A549 treated with RU486 at 1 μM for 4 hours (cell line): Measurements from ENCODE around the gene MMP23B. TPM values are rescaled to one million over a fixed set of nuclear protein-coding genes. Genes with fewer than 3 reads are reported as not detected.

Experiments
- total RNA-seq: library from RNA; stranded (reverse); fragments of 200-300 nt; extraction: Qiagen RNA extraction; gene quantifications from 5 replicates; pipeline ENCODE4 v1.2.3, GENCODE V29; 2022; ENCODE audit warnings: low read depth

MMP23B gene
- 0.48 to 1.1 TPM (median 0.51 TPM) in 4 of 5 replicates, not detected in the other for total RNA-seq

GRCh38 chr1:1631782-1632420 lies at the start of gene MMP23B:
TSS of gene MMP23B (plus strand) at chr1:1632173. CDS start at chr1:1632219, 46 bp downstream.

GRCh38 chr1:1599935-1600860 lies 31.8 kb upstream of the MMP23B start, which contains the start of gene FNDC10:
TSS of gene FNDC10 (minus strand) at chr1:1600135. CDS start at chr1:1600015, 120 bp downstream.

GRCh38 chr1:1615256-1616044 lies 16.5 kb upstream of the MMP23B start, which contains the start of gene MIB2:
TSS of gene MIB2 (plus strand) at chr1:1615500. CDS start at chr1:1623453, 7,953 bp downstream.

GRCh38 chr1:1658583-1659549 lies 26.9 kb downstream of the MMP23B start, which contains the start of gene CDK11B:
TSS of gene CDK11B (minus strand) at chr1:1659004. CDS start at chr1:1657485, 1,519 bp downstream.

Other genes starting within 250 kb of the MMP23B start
- 36.2 to 57.5 TPM (median 50.3 TPM) in 5 replicates for gene CCNL2, start 232.8 kb upstream of the MMP23B start, total RNA-seq
- 127 to 156 TPM (median 138 TPM) in 5 replicates for gene MRPL20, start 224.9 kb upstream of the MMP23B start, total RNA-seq
- gene ANKRD65, start 210.9 kb upstream of the MMP23B start, total RNA-seq = not detected in 5 replicates
- 4.8 to 16.5 TPM (median 14.4 TPM) in 5 replicates for gene VWA1, start 196.5 kb upstream of the MMP23B start, total RNA-seq
- gene ATAD3C, start 182.5 kb upstream of the MMP23B start, total RNA-seq = not detected in 5 replicates
- gene ATAD3B, start 160.4 kb upstream of the MMP23B start, total RNA-seq = 1.6 to 3.3 TPM (median 3.2 TPM) in 5 replicates
- 28.2 to 40.1 TPM (median 37.3 TPM) in 5 replicates for gene ATAD3A, start 120.0 kb upstream of the MMP23B start, total RNA-seq
- gene TMEM240, start 91.5 kb upstream of the MMP23B start, total RNA-seq = 0.22 to 0.52 TPM (median 0.36 TPM) in 5 replicates
- 92.5 to 114 TPM (median 109 TPM) in 5 replicates for gene SSU72, start 57.3 kb upstream of the MMP23B start, total RNA-seq
- 5.2 to 10.5 TPM (median 8.0 TPM) in 5 replicates for gene FNDC10, start 32.0 kb upstream of the MMP23B start, total RNA-seq
- gene MIB2, start 16.7 kb upstream of the MMP23B start, total RNA-seq = 8.3 to 20.2 TPM (median 17.1 TPM) in 5 replicates
- 26.1 to 28.9 TPM (median 26.5 TPM) in 5 replicates for gene CDK11B, start 26.8 kb downstream of the MMP23B start, total RNA-seq
- gene SLC35E2B, start 60.6 kb downstream of the MMP23B start, total RNA-seq = 9.1 to 13.6 TPM (median 12.0 TPM) in 5 replicates
- gene CDK11A, start 92.2 kb downstream of the MMP23B start, total RNA-seq = 18.9 to 23.6 TPM (median 22.9 TPM) in 5 replicates
- gene NADK, start 146.3 kb downstream of the MMP23B start, total RNA-seq = 26.7 to 40.1 TPM (median 38.1 TPM) in 5 replicates